ENCODE measurements around the gene MYOM3. TPM values are rescaled to one million over a fixed set of nuclear protein-coding genes. Genes with fewer than 3 reads are reported as not detected.
"Not testable (repeated sequence)": the region's sequence is repeated elsewhere in the genome, so short reads cannot be mapped to it uniquely, and the experiment has no call there.

MYOM3 gene
- total RNA-seq, 2 experiments from 2014 or later, result not detected

GRCh38 chr1:24067978-24068377 lies 44.0 kb downstream of the MYOM3 start:
- Mint-ChIP-seq H3K27ac (no peak overlapping the region), H3K27me3 (peaks cover 9% of the 10 kb centered on the region), H3K9me3 (no peaks in the 10 kb centered on the region), H3K4me3 (no peak overlapping the region), H3K4me1 (peaks cover 4% of the 10 kb centered on the region), H3K36me3 (ENCODE audit: low read depth) (no peaks in the 10 kb centered on the region)
- POLR2A ChIA-PET, result no interaction called here
- DNase-seq, result no peak
- CTCF ChIA-PET, result no interaction called here

DNA sequence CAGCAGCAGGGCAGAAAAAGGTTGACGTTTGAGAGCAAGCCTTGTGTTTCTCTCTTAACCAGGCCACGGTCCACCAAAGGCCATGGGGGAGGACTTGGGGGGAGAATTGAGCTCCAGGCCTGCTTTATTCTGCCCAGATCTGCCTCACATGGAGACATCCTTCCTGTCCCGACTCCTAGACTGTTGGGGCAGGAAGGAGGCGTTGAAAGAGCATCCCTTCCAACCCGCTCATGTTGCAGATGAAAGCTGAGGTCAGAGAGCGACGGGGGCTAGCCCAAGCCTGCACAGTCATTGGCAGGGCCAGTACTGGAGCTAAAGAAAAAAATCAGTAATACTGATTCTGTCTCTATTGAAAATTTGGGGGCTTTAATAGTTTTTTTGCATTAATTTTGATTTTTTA lies 46.6 kb downstream of the MYOM3 start:
- H3K36me3 Mint-ChIP-seq (ENCODE audit: low read depth), result no peaks in the 10 kb centered on the region
- H3K9me3 Mint-ChIP-seq, result peaks cover 9% of the 10 kb centered on the region
- no peak for DNase-seq
- no peaks in the 10 kb centered on the region for H3K4me1 Mint-ChIP-seq
- no peak overlapping the region for H3K27ac Mint-ChIP-seq
- POLR2A ChIA-PET, result no interaction called here
- H3K27me3 Mint-ChIP-seq, result peaks cover 10% of the 10 kb centered on the region
- CTCF ChIA-PET, result interaction anchor here (1.0 kb wide), 1 partner anchor 68 kb away, joined by 3 read pairs; no protein-coding TSS in a partner anchor
- H3K4me3 Mint-ChIP-seq, result no peak overlapping the region

- ChIA-PET CTCF (interaction anchor here (1.4 kb wide), 1 partner anchor 51 kb away, joined by 3 read pairs; no protein-coding TSS in a partner anchor), POLR2A (no interaction called here)
- Mint-ChIP-seq H3K27me3 (peaks cover 5% of the 10 kb centered on the region), H3K9me3 (peaks cover 9% of the 10 kb centered on the region), H3K36me3 (ENCODE audit: low read depth) (no peaks in the 10 kb centered on the region), H3K27ac (no peak overlapping the region), H3K4me3 (no peak overlapping the region), H3K4me1 (no peaks in the 10 kb centered on the region)
- DNase-seq, result no peak
Observed at GRCh38 chr1:24062221-24062620, 49.7 kb downstream of the MYOM3 start.

- no peak for DNase-seq
- Mint-ChIP-seq H3K27me3 (peaks cover 4% of the 10 kb centered on the region), H3K36me3 (ENCODE audit: low read depth) (no peaks in the 10 kb centered on the region), H3K27ac (no peak overlapping the region), H3K4me3 (no peak overlapping the region), H3K9me3 (peaks cover 9% of the 10 kb centered on the region), H3K4me1 (no peaks in the 10 kb centered on the region)
- POLR2A ChIA-PET, result interaction anchor here (0.5 kb wide), 1 partner anchor 61 kb away, joined by 3 read pairs; no protein-coding TSS in a partner anchor
- CTCF ChIA-PET, result interaction anchor here (1.2 to 1.8 kb wide), 3 partner anchors 11 to 23 kb away, joined by 5 read pairs; no protein-coding TSS in a partner anchor
Observed at GRCh38 chr1:24060482-24060881, 51.5 kb downstream of the MYOM3 start.

DNA sequence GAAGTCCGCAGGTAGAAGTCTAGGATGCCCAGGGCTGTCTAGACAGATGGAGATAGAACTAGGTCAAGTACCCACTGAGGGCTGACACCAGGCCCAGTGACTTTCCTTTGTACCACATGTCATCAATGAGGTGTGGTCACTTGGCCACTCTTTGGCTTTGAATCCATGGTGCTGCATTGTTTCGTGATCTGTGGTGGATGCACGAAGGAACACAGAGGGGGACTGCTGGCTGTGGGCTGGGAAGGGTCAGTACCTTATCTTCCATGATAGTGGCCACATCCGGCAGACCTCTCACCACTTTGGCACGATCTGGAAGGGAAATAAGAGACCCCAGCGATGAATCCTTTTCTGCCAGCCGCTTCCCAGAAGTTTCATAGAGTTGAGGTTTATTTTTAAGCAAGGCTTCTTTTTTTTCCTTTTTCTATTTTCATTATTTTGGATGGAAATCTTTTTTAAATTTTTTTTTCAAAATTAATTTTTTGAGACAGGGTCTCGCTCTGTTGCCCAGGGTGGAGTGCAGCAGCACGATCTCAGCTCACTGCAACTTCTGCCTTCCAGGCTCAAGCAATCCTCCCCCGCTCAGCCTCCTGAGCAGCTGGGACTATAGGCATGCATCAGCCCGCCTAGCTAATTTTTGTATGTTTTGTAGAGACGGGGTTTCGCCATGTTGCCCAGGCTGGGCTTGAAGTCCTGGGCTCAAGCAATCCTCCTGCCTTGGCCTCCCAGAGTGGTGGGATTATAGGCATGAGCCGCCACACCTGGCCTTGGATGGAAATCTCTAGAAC lies 53.1 kb downstream of the MYOM3 start:
- Mint-ChIP-seq H3K4me1 (no peaks in the 10 kb centered on the region), H3K9me3 (peaks cover 9% of the 10 kb centered on the region), H3K27me3 (peaks cover 4% of the 10 kb centered on the region), H3K36me3 (ENCODE audit: low read depth) (no peaks in the 10 kb centered on the region), H3K4me3 (no peak overlapping the region), H3K27ac (no peak overlapping the region)
- DNase-seq, result no peak
- POLR2A ChIA-PET, result no interaction called here
- CTCF ChIA-PET, result interaction anchor here (0.6 kb wide), 2 partner anchors 311 to 529 kb away, joined by 3 to 4 read pairs; no protein-coding TSS in a partner anchor

GRCh38 chr1:24057171-24057570 lies 54.8 kb downstream of the MYOM3 start:
- POLR2A ChIA-PET, result no interaction called here
- Mint-ChIP-seq H3K27ac (no peak overlapping the region), H3K9me3 (peaks cover 2% of the 10 kb centered on the region), H3K4me3 (no peak overlapping the region), H3K36me3 (ENCODE audit: low read depth) (no peaks in the 10 kb centered on the region), H3K4me1 (no peaks in the 10 kb centered on the region), H3K27me3 (peaks cover 2% of the 10 kb centered on the region)
- CTCF ChIA-PET, result interaction anchor here (0.6 kb wide), 1 partner anchor 13 kb away, joined by 3 read pairs; no protein-coding TSS in a partner anchor
- DNase-seq, result no peak

GRCh38 chr1:24055681-24056080 lies 56.3 kb downstream of the MYOM3 start:
- no peak for DNase-seq
- Mint-ChIP-seq H3K27ac (no peak overlapping the region), H3K4me1 (no peaks in the 10 kb centered on the region), H3K27me3 (no peaks in the 10 kb centered on the region), H3K36me3 (ENCODE audit: low read depth) (no peaks in the 10 kb centered on the region), H3K9me3 (no peaks in the 10 kb centered on the region), H3K4me3 (no peak overlapping the region)
- POLR2A ChIA-PET, result no interaction called here
- CTCF ChIA-PET, result no interaction called here

GRCh38 chr1:24052220-24052619 lies 59.7 kb downstream of the MYOM3 start:
- no peak overlapping the region for H3K27ac Mint-ChIP-seq
- ChIA-PET POLR2A (no interaction called here), CTCF (interaction anchor here (2.0 kb wide), 1 partner anchor 19 kb away, joined by 6 read pairs; no protein-coding TSS in a partner anchor)
- H3K9me3 Mint-ChIP-seq, result no peaks in the 10 kb centered on the region
- no peaks in the 10 kb centered on the region for H3K4me1 Mint-ChIP-seq
- no peak for DNase-seq
- no peak overlapping the region for H3K4me3 Mint-ChIP-seq
- H3K36me3 Mint-ChIP-seq (ENCODE audit: low read depth), result no peaks in the 10 kb centered on the region
- no peaks in the 10 kb centered on the region for H3K27me3 Mint-ChIP-seq

- Mint-ChIP-seq H3K4me3 (no peak overlapping the region), H3K9me3 (no peaks in the 10 kb centered on the region), H3K36me3 (ENCODE audit: low read depth) (no peaks in the 10 kb centered on the region), H3K4me1 (no peaks in the 10 kb centered on the region), H3K27ac (no peak overlapping the region), H3K27me3 (no peaks in the 10 kb centered on the region)
- CTCF ChIA-PET, result interaction anchor here (2.0 kb wide), 1 partner anchor 20 kb away, joined by 6 read pairs; no protein-coding TSS in a partner anchor
- POLR2A ChIA-PET, result no interaction called here
- DNase-seq, result no peak
Observed at GRCh38 chr1:24051206-24051945, 60.6 kb downstream of the MYOM3 start.

DNA sequence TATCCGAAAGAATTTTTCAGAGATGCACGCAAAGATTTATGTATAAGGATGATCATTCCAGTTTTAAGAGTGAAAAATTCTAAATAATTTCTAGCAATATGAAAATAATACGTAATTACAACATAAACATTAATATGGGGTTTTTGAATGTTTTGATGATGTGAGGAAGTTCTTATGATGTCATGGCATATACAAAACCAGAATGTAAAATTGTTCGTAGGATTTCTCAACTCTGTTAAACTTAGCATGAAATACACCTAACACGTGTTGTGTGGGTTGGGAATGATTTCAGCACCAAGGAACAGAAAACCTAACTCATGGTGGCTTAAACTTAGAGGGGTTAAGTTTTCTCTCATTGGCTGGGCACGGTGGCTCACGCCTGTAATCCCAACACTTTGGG lies 62.2 kb downstream of the MYOM3 start:
- Mint-ChIP-seq H3K4me1 (no peaks in the 10 kb centered on the region), H3K9me3 (no peaks in the 10 kb centered on the region), H3K27me3 (no peaks in the 10 kb centered on the region), H3K4me3 (no peak overlapping the region), H3K27ac (no peak overlapping the region), H3K36me3 (ENCODE audit: low read depth) (no peaks in the 10 kb centered on the region)
- DNase-seq, result no peak
- POLR2A ChIA-PET, result no interaction called here
- CTCF ChIA-PET, result no interaction called here

GRCh38 chr1:24048894-24049293 lies 63.0 kb downstream of the MYOM3 start:
- POLR2A ChIA-PET; H3K4me1 Mint-ChIP-seq; H3K4me3 Mint-ChIP-seq; CTCF ChIA-PET; H3K36me3 Mint-ChIP-seq (ENCODE audit: low read depth); H3K9me3 Mint-ChIP-seq; H3K27me3 Mint-ChIP-seq; DNase-seq; H3K27ac Mint-ChIP-seq: not testable (repeated sequence)

GRCh38 chr1:24048205-24048869 lies 63.6 kb downstream of the MYOM3 start:
- POLR2A ChIA-PET, result no interaction called here
- H3K27ac Mint-ChIP-seq, result no peak overlapping the region
- no peak overlapping the region for H3K4me3 Mint-ChIP-seq
- H3K9me3 Mint-ChIP-seq, result no peaks in the 10 kb centered on the region
- CTCF ChIA-PET, result no interaction called here
- no peaks in the 10 kb centered on the region for H3K36me3 Mint-ChIP-seq (ENCODE audit: low read depth)
- no peaks in the 10 kb centered on the region for H3K4me1 Mint-ChIP-seq
- DNase-seq, result no peak
- no peaks in the 10 kb centered on the region for H3K27me3 Mint-ChIP-seq

- DNase-seq, result no peak
- ChIA-PET CTCF (interaction anchor here (0.9 to 1.1 kb wide), 2 partner anchors 64 to 345 kb away, joined by 3 read pairs; no protein-coding TSS in a partner anchor), POLR2A (no interaction called here)
- Mint-ChIP-seq H3K4me3 (no peak overlapping the region), H3K4me1 (no peaks in the 10 kb centered on the region), H3K27me3 (peaks cover 4% of the 10 kb centered on the region), H3K9me3 (no peaks in the 10 kb centered on the region), H3K27ac (no peak overlapping the region), H3K36me3 (ENCODE audit: low read depth) (no peaks in the 10 kb centered on the region)
Observed at GRCh38 chr1:24047110-24047477, 64.8 kb downstream of the MYOM3 start.
